MM.1S (cell line): ENCODE data around the gene GBF1.

ENCODE experiments used
- DNase-seq: peaks from one replicate; pipeline ENCODE4 v3.0.0-alpha.2; 2015
- H2AFZ ChIP-seq: fragments of 300-600 bp; sonication (generic); 2 replicates; pipeline ENCODE4 v1.6.0; 2016; ENCODE audit warnings: antibody characterized with exemption, low read length
- H3F3A ChIP-seq: fragments of 300-600 bp; sonication (generic); 2 replicates; pipeline ENCODE4 v1.6.1; 2016; ENCODE audit warnings: mild to moderate bottlenecking, antibody characterized with exemption, low read length, moderate library complexity, mixed read lengths; ENCODE audit not compliant: insufficient read depth
- H3K27ac ChIP-seq: fragments of 300-600 bp; sonication (generic); 2 replicates; pipeline ENCODE4 v1.5.1; 2016; ENCODE audit warnings: mild to moderate bottlenecking, low read length
- H3K27me3 ChIP-seq: fragments of 300-600 bp; sonication (generic); replicated peaks from 2 replicates; pipeline ENCODE4 v1.6.0; 2016; ENCODE audit warnings: low read length; ENCODE audit not compliant: insufficient read depth
- H3K36me3 ChIP-seq: fragments of 300-600 bp; sonication (generic); replicated peaks from 2 replicates; pipeline ENCODE4 v1.6.1; 2016; ENCODE audit warnings: mild to moderate bottlenecking, low read length, mixed read lengths; ENCODE audit not compliant: insufficient read depth
- H3K4me1 ChIP-seq: fragments of 300-600 bp; sonication (generic); 2 replicates; pipeline ENCODE4 v1.6.1; 2016; ENCODE audit warnings: low read length, mixed read lengths
- H3K4me2 ChIP-seq: fragments of 300-600 bp; sonication (generic); 2 replicates; pipeline ENCODE4 v1.6.0; 2016; ENCODE audit warnings: low read depth, low read length
- H3K4me3 ChIP-seq: fragments of 300-600 bp; sonication (generic); 2 replicates; pipeline ENCODE4 v1.5.1; 2016; ENCODE audit warnings: low read length, mixed read lengths
- H3K79me2 ChIP-seq: fragments of 300-600 bp; sonication (generic); 2 replicates; pipeline ENCODE4 v1.6.1; 2016; ENCODE audit warnings: mixed run types, low read length, mixed read lengths
- H3K9ac ChIP-seq: fragments of 300-600 bp; sonication (generic); 2 replicates; pipeline ENCODE4 v1.6.1; 2016; ENCODE audit warnings: low read length, mixed read lengths
- H3K9me2 ChIP-seq: fragments of 300-600 bp; sonication (generic); replicated peaks from 2 replicates; pipeline ENCODE4 v1.6.1; 2016; ENCODE audit warnings: mild to moderate bottlenecking, low read length, mixed read lengths; ENCODE audit not compliant: insufficient read depth
- H3K9me3 ChIP-seq: fragments of 300-600 bp; sonication (generic); replicated peaks from 2 replicates; pipeline ENCODE4 v1.6.1; 2016; ENCODE audit warnings: mild to moderate bottlenecking, low read length, mixed read lengths; ENCODE audit not compliant: insufficient read depth
- H4K20me1 ChIP-seq: fragments of 300-600 bp; sonication (generic); 2 replicates; pipeline ENCODE4 v1.6.1; 2016; ENCODE audit warnings: mild to moderate bottlenecking, low read length, moderate library complexity, mixed read lengths; ENCODE audit not compliant: insufficient read depth
- CTCF ChIP-seq: fragments of 300-600 bp; sonication (generic); IDR thresholded peaks from 2 replicates; pipeline ENCODE4 v1.5.1; 2016; ENCODE audit warnings: antibody characterized with exemption, low read length, mixed read lengths
- EZH2 ChIP-seq: fragments of 300-600 bp; sonication (generic); optimal IDR thresholded peaks from 2 replicates; pipeline ENCODE3; 2017; ENCODE audit warnings: low read depth, mild to moderate bottlenecking, antibody characterized with exemption, low read length, mixed read lengths
- EZH2phosphoT487 ChIP-seq: fragments of 300-600 bp; sonication (generic); IDR thresholded peaks from 2 replicates; pipeline ENCODE4 v1.6.1; 2018; ENCODE audit warnings: antibody characterized with exemption, low read length

The GBF1 gene

DNA sequence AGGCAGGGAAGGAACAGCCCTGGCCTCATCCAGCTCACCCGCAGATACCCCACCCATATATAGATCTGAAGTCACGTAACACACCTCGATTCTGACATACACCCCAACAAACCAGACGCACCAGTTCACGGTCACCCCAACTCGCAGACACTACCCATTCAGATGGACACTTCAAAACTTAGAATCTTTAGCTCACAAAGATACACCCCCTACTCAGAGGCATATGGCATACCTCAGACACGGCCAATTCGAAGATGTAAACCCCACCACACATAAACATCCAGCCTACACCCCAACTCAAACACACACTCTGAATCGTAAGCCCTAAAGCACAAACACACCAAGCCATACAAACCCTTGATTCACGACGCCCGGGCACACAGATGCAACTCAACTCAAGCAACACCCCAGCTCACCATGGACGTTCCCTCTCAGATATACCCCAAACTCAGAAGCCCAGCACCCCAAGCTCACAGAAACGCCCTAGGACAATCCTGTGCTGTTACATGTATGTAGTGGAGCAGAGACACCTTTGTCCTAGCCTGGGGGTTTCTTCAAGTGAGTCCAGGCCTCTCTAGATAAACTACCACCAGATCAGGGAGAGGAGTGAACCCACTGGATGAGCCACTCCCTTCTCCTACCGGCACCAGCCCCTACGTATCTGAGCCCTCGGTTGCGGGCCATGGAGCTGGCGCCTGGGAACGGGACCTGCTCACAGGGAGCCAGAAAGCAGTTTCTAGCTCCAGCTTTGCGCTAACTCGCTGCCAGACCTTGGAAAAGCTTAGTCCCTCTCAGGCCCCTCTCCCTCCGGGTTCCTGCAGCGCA is 164.5 kb downstream of the GBF1 start:
- Histone ChIP-seq H4K20me1 (no peaks in the 10 kb centered on the region), H3K4me3 (no peak overlapping the region), H3K4me2 (no peak overlapping the region)

GRCh38 chr10:102410429-102411073 is 165.2 kb downstream of the GBF1 start:
- Histone ChIP-seq H3K36me3 (no peaks in the 10 kb centered on the region), H3K9me2 (no peaks in the 10 kb centered on the region), H2AFZ (no peak overlapping the region), H3K4me2 (no peak overlapping the region), H3K27ac (no peak overlapping the region), H3F3A (no peaks in the 10 kb centered on the region), H3K4me1 (no peaks in the 10 kb centered on the region), H3K27me3 (peaks cover 83% of the 10 kb centered on the region), H3K4me3 (no peak overlapping the region), H3K9me3 (no peaks in the 10 kb centered on the region), H3K9ac (no peak overlapping the region), H3K79me2 (no peaks in the 10 kb centered on the region), H4K20me1 (no peaks in the 10 kb centered on the region)
- no peak for DNase-seq
- no peak for TF ChIP-seq EZH2

More for the DNA sequence above, 164.5 kb downstream of the GBF1 start:
- no peaks in the 10 kb centered on the region for H3K79me2 ChIP-seq
- no peak for DNase-seq
- H3K4me1 ChIP-seq = no peaks in the 10 kb centered on the region
- no peak overlapping the region for H2AFZ ChIP-seq
- H3K27ac ChIP-seq = no peak overlapping the region
- TF ChIP-seq EZH2 (no peak), EZH2phosphoT487 (no peak), CTCF (no peak)
- no peaks in the 10 kb centered on the region for H3K9me3 ChIP-seq
- H3K36me3 ChIP-seq = no peaks in the 10 kb centered on the region
- H3K27me3 ChIP-seq = peaks cover 76% of the 10 kb centered on the region
- no peak overlapping the region for H3K9ac ChIP-seq
- no peaks in the 10 kb centered on the region for H3K9me2 ChIP-seq
- H3F3A ChIP-seq = no peaks in the 10 kb centered on the region

DNA sequence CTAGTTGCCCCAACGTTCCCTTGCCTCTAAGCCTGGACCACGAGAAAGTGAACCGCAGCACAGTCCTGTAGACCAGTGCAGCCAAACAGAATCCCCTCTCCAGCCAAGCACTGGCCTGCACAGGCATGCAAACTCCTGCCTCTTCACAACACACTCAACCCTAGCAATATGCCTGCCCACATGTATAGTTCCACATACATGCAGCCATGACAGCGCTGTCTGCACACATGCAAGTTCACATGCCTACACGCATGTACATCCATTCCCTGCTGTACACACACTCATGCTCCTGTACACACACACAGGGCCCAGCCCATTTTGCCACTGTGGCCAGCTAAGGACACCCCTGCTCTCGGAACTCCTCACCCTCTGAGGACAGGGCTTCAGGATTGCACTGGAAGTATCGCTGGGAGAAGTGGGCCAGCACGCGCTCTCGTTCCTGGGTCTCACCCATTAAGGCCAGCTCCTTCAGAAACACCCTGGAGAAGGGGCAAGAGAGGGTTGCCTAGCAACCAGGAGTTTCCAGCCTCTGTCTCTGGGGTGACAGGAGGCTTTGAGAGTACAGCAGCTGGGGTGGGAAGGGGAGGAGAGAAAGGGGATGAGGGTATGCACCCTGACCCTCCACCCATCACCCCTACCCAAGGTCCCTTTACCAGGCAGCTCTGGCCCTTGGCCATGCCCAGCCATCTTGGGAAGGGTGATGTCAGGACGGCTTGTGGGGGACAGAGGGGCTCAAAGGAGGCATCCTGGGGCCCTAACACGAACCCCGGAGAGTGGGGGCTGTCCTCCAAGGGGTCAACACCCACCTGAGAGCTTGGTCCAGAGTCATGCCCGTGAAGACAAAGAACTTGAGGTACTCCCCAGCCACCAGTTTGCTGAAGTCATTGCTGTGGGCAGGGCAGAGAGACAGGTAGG is 166.3 kb downstream of the GBF1 start:
- no peak overlapping the region for H3K9ac ChIP-seq
- H3K4me1 ChIP-seq = no peaks in the 10 kb centered on the region
- no peaks in the 10 kb centered on the region for H3F3A ChIP-seq
- H3K27ac ChIP-seq = no peak overlapping the region
- H3K27me3 ChIP-seq = peaks cover 94% of the 10 kb centered on the region
- no peak overlapping the region for H3K4me3 ChIP-seq
- no peaks in the 10 kb centered on the region for H3K36me3 ChIP-seq
- H3K79me2 ChIP-seq = no peaks in the 10 kb centered on the region
- H3K9me2 ChIP-seq = no peaks in the 10 kb centered on the region
- no peak for DNase-seq
- H4K20me1 ChIP-seq = no peaks in the 10 kb centered on the region
- H2AFZ ChIP-seq = no peak overlapping the region
- TF ChIP-seq CTCF (no peak), EZH2 (no peak), EZH2phosphoT487 (no peak)
- no peaks in the 10 kb centered on the region for H3K9me3 ChIP-seq
- H3K4me2 ChIP-seq = no peak overlapping the region
